SK-N-SH treated with all-trans-retinoic acid at 6 μM for 48 hours (cell line): ENCODE measurements around the gene ANXA11.
A peak's percentile ranks its signal among the peaks of the same experiment; 100 is the strongest.

Source experiments
- ATAC-seq: fragments of 200-7000 bp; cut with Tn5 transposase; 3 replicates; pipeline ENCODE4 v1.9.1; 2020; ENCODE audit warnings: mild to moderate bottlenecking, moderate library complexity
- ARNTL ChIP-seq: fragments of 450-650 bp; formaldehyde crosslinking; IDR thresholded peaks from 2 replicates; pipeline ENCODE4 v1.5.0; 2020; ENCODE audit warnings: low read depth, mild to moderate bottlenecking, moderate library complexity, borderline replicate concordance
- BACH2 ChIP-seq: fragments of 250-450 bp; sonication (Bioruptor Pico); IDR thresholded peaks from 2 replicates; pipeline ENCODE4 v1.9.0; 2021; ENCODE audit warnings: mild to moderate bottlenecking, borderline replicate concordance
- CREB5 ChIP-seq: fragments of 250-450 bp; sonication (Bioruptor Pico); IDR thresholded peaks from 2 replicates; pipeline ENCODE4 v1.5.1; 2020; ENCODE audit warnings: low read depth, mild to moderate bottlenecking, moderate library complexity
- CSDC2 ChIP-seq: fragments of 250-450 bp; sonication (Bioruptor Pico); IDR thresholded peaks from 2 replicates; pipeline ENCODE4 v1.5.0; 2020; ENCODE audit warnings: mild to moderate bottlenecking, moderate library complexity
- ESRRG ChIP-seq: fragments of 250-450 bp; sonication (Bioruptor Pico); IDR thresholded peaks from 2 replicates; pipeline ENCODE4 v1.6.1; 2021; ENCODE audit warnings: mild to moderate bottlenecking
- GLIS3 ChIP-seq: fragments of 250-450 bp; sonication (Bioruptor Pico); IDR thresholded peaks from 2 replicates; pipeline ENCODE4 v1.5.0; 2020; ENCODE audit warnings: mild to moderate bottlenecking, moderate library complexity
- ISL1 ChIP-seq: fragments of 250-450 bp; sonication (Bioruptor Pico); IDR thresholded peaks from 2 replicates; pipeline ENCODE4 v2.1.2; 2022; ENCODE audit warnings: mild to moderate bottlenecking, moderate library complexity
- OSR1 ChIP-seq: fragments of 250-450 bp; sonication (Bioruptor Pico); IDR thresholded peaks from 2 replicates; pipeline ENCODE4 v1.8.0; 2022; ENCODE audit warnings: moderate library complexity, mild to moderate bottlenecking, inconsistent platforms
- PATZ1 ChIP-seq: fragments of 250-450 bp; sonication (Bioruptor Pico); IDR thresholded peaks from 2 replicates; pipeline ENCODE4 v1.8.0; 2020; ENCODE audit warnings: mild to moderate bottlenecking, moderate library complexity, borderline replicate concordance
- POU6F1 ChIP-seq: fragments of 250-450 bp; sonication (Bioruptor Pico); IDR thresholded peaks from 2 replicates; pipeline ENCODE4 v1.8.0; 2021; ENCODE audit warnings: low read depth, mild to moderate bottlenecking, moderate library complexity, borderline replicate concordance
- PPARA ChIP-seq: fragments of 250-450 bp; sonication (Bioruptor Pico); IDR thresholded peaks from 2 replicates; pipeline ENCODE4 v1.5.0; 2020; ENCODE audit warnings: mild to moderate bottlenecking, borderline replicate concordance
- RARB ChIP-seq: fragments of 250-450 bp; sonication (Bioruptor Pico); IDR thresholded peaks from 2 replicates; pipeline ENCODE4 v1.8.0; 2021; ENCODE audit warnings: mild to moderate bottlenecking, moderate library complexity
- TCF4 ChIP-seq: fragments of 250-450 bp; sonication (Bioruptor Pico); IDR thresholded peaks from 2 replicates; pipeline ENCODE4 v1.8.0; 2021; ENCODE audit warnings: mild to moderate bottlenecking, moderate library complexity, borderline replicate concordance
- ZFP3 ChIP-seq: fragments of 250-450 bp; sonication (Bioruptor Pico); IDR thresholded peaks from 2 replicates; pipeline ENCODE4 v1.5.0; 2020; ENCODE audit warnings: mild to moderate bottlenecking, moderate library complexity
- ZFP30 ChIP-seq: fragments of 450-650 bp; formaldehyde crosslinking; IDR thresholded peaks from 2 replicates; pipeline ENCODE4 v1.5.0; 2022; ENCODE audit warnings: mild to moderate bottlenecking, moderate library complexity
- ZNF565 ChIP-seq: fragments of 450-650 bp; formaldehyde crosslinking; conservative IDR thresholded peaks from 2 replicates; pipeline ENCODE4 v1.5.0; 2020; ENCODE audit warnings: low read depth, mild to moderate bottlenecking, moderate library complexity
- ZNF70 ChIP-seq: fragments of 450-650 bp; formaldehyde crosslinking; IDR thresholded peaks from 2 replicates; pipeline ENCODE4 v1.5.0; 2020; ENCODE audit warnings: mild to moderate bottlenecking, moderate library complexity
- ZNF8 ChIP-seq: fragments of 450-650 bp; formaldehyde crosslinking; IDR thresholded peaks from 2 replicates; pipeline ENCODE4 v1.5.0; 2020; ENCODE audit warnings: mild to moderate bottlenecking, moderate library complexity

Gene ANXA11

GRCh38 chr10:80144696-80145131 is 60.6 kb downstream of the ANXA11 start:
- TF ChIP-seq ISL1 (CRISPR knock-in tag) (no peak), TCF4 (CRISPR knock-in tag) (no peak), ZFP30 (CRISPR knock-in tag) (no peak), ZNF565 (no peak), RARB (CRISPR knock-in tag) (no peak), POU6F1 (CRISPR knock-in tag) (no peak), GLIS3 (CRISPR knock-in tag) (no peak)
- ATAC-seq: peak; percentile 25

GRCh38 chr10:80144067-80144695 is 61.2 kb downstream of the ANXA11 start:
- no peak for TF ChIP-seq ZNF70 (CRISPR knock-in tag)
- no peak for TF ChIP-seq ZNF8 (CRISPR knock-in tag)
- TF ChIP-seq ESRRG (CRISPR knock-in tag): no peak
- ATAC-seq: peak; percentile 66

GRCh38 chr10:80141696-80142460 is 63.5 kb downstream of the ANXA11 start:
- TF ChIP-seq TCF4 (CRISPR knock-in tag) (no peak), OSR1 (CRISPR knock-in tag) (no peak), POU6F1 (CRISPR knock-in tag) (no peak), ARNTL (CRISPR knock-in tag) (no peak), CSDC2 (CRISPR knock-in tag) (no peak)
- no peak for ATAC-seq

GRCh38 chr10:80140251-80140650 is 65.1 kb downstream of the ANXA11 start:
- no peak for ATAC-seq
- no peak for TF ChIP-seq PPARA (CRISPR knock-in tag)
- no peak for TF ChIP-seq POU6F1 (CRISPR knock-in tag)
- TF ChIP-seq PATZ1 (CRISPR knock-in tag): no peak
- TF ChIP-seq CREB5 (CRISPR knock-in tag): no peak
- no peak for TF ChIP-seq BACH2
- TF ChIP-seq ZFP3 (CRISPR knock-in tag): no peak
- no peak for TF ChIP-seq ISL1 (CRISPR knock-in tag)
- TF ChIP-seq TCF4 (CRISPR knock-in tag): no peak
- TF ChIP-seq ESRRG (CRISPR knock-in tag): no peak
- TF ChIP-seq RARB (CRISPR knock-in tag): no peak
